K562 (cell line): ENCODE measurements around the gene PDK1. TPM values are rescaled to one million over a fixed set of nuclear protein-coding genes. Genes with fewer than 3 reads are reported as not detected.

Source experiments
- ARID3B ChIP-seq: fragments of 250-450 bp; sonication (Bioruptor Pico); IDR thresholded peaks from 2 replicates; pipeline ENCODE4 v1.4.0; 2020; ENCODE audit warnings: borderline replicate concordance
- ATF3 ChIP-seq, 2 experiments: fragments of 450-650 bp in 1 of 2; sonication (generic) in 1 of 2; formaldehyde crosslinking in 1 of 2; IDR thresholded peaks in 1 of 2; conservative IDR thresholded peaks in 1 of 2; 2 replicates each; pipeline versions ENCODE4 v1.6.1 to v1.8.1; 2016 to 2023; ENCODE audit warnings: mild to moderate bottlenecking in 2 of 2, moderate library complexity in 2 of 2, inconsistent platforms in 1 of 2, missing genetic modification reagents in 1 of 2
- CREM ChIP-seq: IDR thresholded peaks from 2 replicates; pipeline ENCODE4 v1.6.1; 2014; ENCODE audit warnings: antibody characterized with exemption, low read depth
- EP400 ChIP-seq: fragments of 450-650 bp; IDR thresholded peaks from 2 replicates; pipeline ENCODE4 v1.6.1; 2017; ENCODE audit warnings: antibody characterized with exemption, mild to moderate bottlenecking, moderate library complexity
- GATAD2A ChIP-seq: fragments of 450-650 bp; IDR thresholded peaks from 2 replicates; pipeline ENCODE4 v1.6.1; 2017
- MIER1 ChIP-seq: fragments of 450-650 bp; IDR thresholded peaks from 2 replicates; pipeline ENCODE4 v1.6.1; 2016; ENCODE audit warnings: antibody characterized with exemption, mild to moderate bottlenecking, low read depth
- NEUROD1 ChIP-seq: fragments of 150-350 bp; IDR thresholded peaks from 2 replicates; pipeline ENCODE4 v1.6.1; 2014; ENCODE audit warnings: borderline replicate concordance, low read length, low read depth; ENCODE audit not compliant: partially characterized antibody
- NFE2L1 ChIP-seq: fragments of 450-650 bp; IDR thresholded peaks from 2 replicates; pipeline ENCODE4 v1.6.1; 2016; ENCODE audit warnings: missing genetic modification characterization, low read depth, mild to moderate bottlenecking, missing compliant biosample characterization, moderate library complexity, borderline replicate concordance
- PHB ChIP-seq: fragments of 250-450 bp; sonication (Bioruptor Pico); IDR thresholded peaks from 2 replicates; pipeline ENCODE4 v1.5.0; 2021
- PHF8 ChIP-seq: fragments of 200-600 bp; sonication (generic); IDR thresholded peaks from 2 replicates; pipeline ENCODE4 v1.6.1; 2012; ENCODE audit warnings: mixed run types, mild to moderate bottlenecking, inconsistent platforms, low read length, moderate library complexity, borderline replicate concordance
- SMARCC2 ChIP-seq: fragments of 450-650 bp; IDR thresholded peaks from 2 replicates; pipeline ENCODE4 v1.6.1; 2017; ENCODE audit warnings: antibody characterized with exemption, moderate library complexity, mild to moderate bottlenecking, low read depth
- TCF3 ChIP-seq: sonication (generic); formaldehyde crosslinking; IDR thresholded peaks from 2 replicates; pipeline ENCODE4 v1.4.0; 2020; ENCODE audit warnings: mild to moderate bottlenecking, missing genetic modification reagents
- UBTF ChIP-seq, 2 experiments: IDR thresholded peaks; 2 replicates each; pipeline ENCODE4 v1.6.1; 2012; ENCODE audit warnings: improper control_type of control experiment in 2 of 2, low read depth in 2 of 2, low read length in 2 of 2, borderline replicate concordance in 1 of 2
- ZEB2 ChIP-seq: fragments of 450-650 bp; IDR thresholded peaks from 2 replicates; pipeline ENCODE4 v1.6.1; 2016
- ZFP1 ChIP-seq: fragments of 450-650 bp; formaldehyde crosslinking; IDR thresholded peaks from 2 replicates; pipeline ENCODE4 v1.4.0; 2020; ENCODE audit warnings: mild to moderate bottlenecking, mixed read lengths
- ZNF3 ChIP-seq: fragments of 250-450 bp; sonication (Bioruptor Pico); IDR thresholded peaks from 2 replicates; pipeline ENCODE4 v1.5.0; 2021; ENCODE audit warnings: mild to moderate bottlenecking, moderate library complexity
- ZNF507 ChIP-seq: conservative IDR thresholded peaks from 2 replicates; pipeline ENCODE4 v1.6.1; 2017; ENCODE audit warnings: missing genetic modification characterization, missing compliant biosample characterization
- ZNF609 ChIP-seq: sonication (generic); formaldehyde crosslinking; IDR thresholded peaks from 2 replicates; pipeline ENCODE4 v1.8.1; 2023; ENCODE audit warnings: missing genetic modification reagents, mild to moderate bottlenecking, borderline replicate concordance
- ZNF695 ChIP-seq: fragments of 450-650 bp; formaldehyde crosslinking; IDR thresholded peaks from 2 replicates; pipeline ENCODE4 v1.4.0; 2020; ENCODE audit warnings: mild to moderate bottlenecking, moderate library complexity
- ZSCAN29 ChIP-seq: fragments of 450-650 bp; IDR thresholded peaks from 2 replicates; pipeline ENCODE4 v1.6.1; 2017
- polyA plus RNA-seq, 8 experiments: library from polyadenylated mRNA; depleted of rRNA in 4 of 8; stranded (reverse) in 5 of 8; unstranded in 3 of 8; fragments of >200 nt; fragmentation: Nextera tagmentation in 2 of 8; fragmentation: Illumina TruSeq in 1 of 8; extraction: Ambion mirVana in 2 of 8; extraction: Trizol in 1 of 8; gene quantifications; 2 replicates each; pipeline versions ENCODE4 v1.2.1 to v1.2.3, GENCODE V29; 2011 to 2014; ENCODE audit warnings: inconsistent platforms in 1 of 8, missing spikeins in 1 of 8
- total RNA-seq, 7 experiments: library from RNA; depleted of rRNA in 6 of 7; stranded (reverse); fragments of >200 nt in 6 of 7; fragmentation: Illumina TruSeq in 2 of 7; extraction: Trizol in 2 of 7; gene quantifications; 2 replicates each; pipeline versions ENCODE4 v1.2.1 to v1.2.3, GENCODE V29; 2011 to 2021; ENCODE audit warnings: low replicate concordance in 1 of 7

The PDK1 gene
- total and polyA plus RNA-seq, 9 of the 15 experiments (the other 6 are each of a cell fraction or from before 2014, with no cell fraction given), result 3.5 to 176 (median 13.9) TPM

GRCh38 chr2:172578054-172578453, 22.2 kb downstream of the PDK1 start (continued):
- TF ChIP-seq UBTF (IDR thresholded peaks at IDR 0.05; ENCODE audit: borderline replicate concordance in 1 of 2, low read depth in 2 of 2, low read length in 2 of 2), result no peak
- TF ChIP-seq NFE2L1 (tag), result no peak
- no peak for TF ChIP-seq ZNF695 (CRISPR knock-in tag)
- TF ChIP-seq TCF3 (CRISPR knock-in tag), result no peak
- TF ChIP-seq GATAD2A, result no peak
- no peak for TF ChIP-seq ZNF3 (CRISPR knock-in tag)
- no peak for TF ChIP-seq PHF8
- TF ChIP-seq ZNF507, result 0 out of 2 replicates have a peak, but pooled peaks have one; percentile 33
- no peak for TF ChIP-seq NEUROD1
- no peak for TF ChIP-seq MIER1
- TF ChIP-seq ARID3B (CRISPR knock-in tag), result no peak
- peak; percentile 71 for TF ChIP-seq ATF3 (IDR thresholded peaks at IDR 0.05)
- TF ChIP-seq ATF3 (CRISPR knock-in tag; conservative IDR thresholded peaks at IDR 0.05), result no peak
- TF ChIP-seq SMARCC2, result no peak
- 0 out of 2 replicates have a peak, but pooled peaks have one; percentile 57 for TF ChIP-seq ZEB2
- no peak for TF ChIP-seq ZNF609 (CRISPR knock-in tag)
- no peak for TF ChIP-seq CREM
- TF ChIP-seq ZSCAN29, result no peak
- TF ChIP-seq ZFP1 (CRISPR knock-in tag), result peak; percentile 98
- no peak for TF ChIP-seq PHB
- no peak for TF ChIP-seq EP400
